ENCODE data around the gene STMN3. TPM values are rescaled to one million over a fixed set of nuclear protein-coding genes. Genes with fewer than 3 reads are reported as not detected.
A peak's percentile ranks its signal among the peaks of the same experiment; 100 is the strongest.

Gene STMN3
- total RNA-seq, 1 experiment from 2014 or later = 27.9 TPM

DNA sequence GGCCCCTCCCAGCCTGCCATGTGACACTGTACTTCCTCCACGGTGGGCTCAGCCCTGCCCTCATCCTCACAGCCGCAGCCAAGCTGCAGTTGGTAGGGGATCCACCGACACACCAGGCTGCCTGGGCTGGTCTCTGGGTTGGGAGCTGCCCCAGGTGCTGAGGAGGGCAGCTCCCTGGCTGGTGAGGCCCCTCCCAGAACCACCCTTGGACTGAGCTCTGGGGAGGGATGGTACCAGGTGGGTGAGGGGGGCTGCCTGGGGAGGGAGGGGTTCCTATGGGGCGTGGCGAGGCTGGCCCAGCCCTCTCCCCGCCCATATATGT lies 43.0 kb upstream of the STMN3 start:
- Mint-ChIP-seq H3K27ac (ENCODE audit: unreplicated experiment) (peak overlapping the region; percentile 94), H3K4me1 (ENCODE audit: low read depth, unreplicated experiment) (peaks cover 11% of the 10 kb centered on the region), H3K27me3 (ENCODE audit: insufficient read depth, unreplicated experiment) (peaks cover 2% of the 10 kb centered on the region), H3K9me3 (ENCODE audit: unreplicated experiment) (no peaks in the 10 kb centered on the region), H3K4me3 (ENCODE audit: unreplicated experiment) (peak overlapping the region; percentile 66), H3K36me3 (ENCODE audit: insufficient read depth, unreplicated experiment) (peaks cover 100% of the 10 kb centered on the region)
- no TSS peak for BruUV-seq (replicated peaks)
- ChIA-PET POLR2A (interaction anchor here (1.7 kb wide), 1 partner anchor 12 kb away, joined by 7 read pairs; the partner anchor contains the start of genes ARFRP1 and ZGPAT), CTCF (interaction anchor here (1.0 to 1.4 kb wide), 2 partner anchors 12 to 157 kb away, joined by 3 to 4 read pairs; partner anchors contain the start of genes ARFRP1 and ZGPAT)
- intact Hi-C loops (cut with micrococcal nuclease; ENCODE audit: unreplicated experiment) = no loop called here
- Histone ChIP-seq H3K4me3 (ENCODE audit: low read depth, low read length) (no peak overlapping the region), H3K4me1 (peaks cover 26% of the 10 kb centered on the region), H3K9me3 (peaks cover 3% of the 10 kb centered on the region; the same call in 1 of the 2 replicates), H3K27me3 (replicated peaks; ENCODE audit: control insufficient read depth, insufficient read depth, low read length) (no peaks in the 10 kb centered on the region), H3K36me3 (ENCODE audit: control insufficient read depth, insufficient read depth, low read length) (no peaks in the 10 kb centered on the region; the same call in 1 of the 2 replicates)
- TF ChIP-seq, protein P1, sequence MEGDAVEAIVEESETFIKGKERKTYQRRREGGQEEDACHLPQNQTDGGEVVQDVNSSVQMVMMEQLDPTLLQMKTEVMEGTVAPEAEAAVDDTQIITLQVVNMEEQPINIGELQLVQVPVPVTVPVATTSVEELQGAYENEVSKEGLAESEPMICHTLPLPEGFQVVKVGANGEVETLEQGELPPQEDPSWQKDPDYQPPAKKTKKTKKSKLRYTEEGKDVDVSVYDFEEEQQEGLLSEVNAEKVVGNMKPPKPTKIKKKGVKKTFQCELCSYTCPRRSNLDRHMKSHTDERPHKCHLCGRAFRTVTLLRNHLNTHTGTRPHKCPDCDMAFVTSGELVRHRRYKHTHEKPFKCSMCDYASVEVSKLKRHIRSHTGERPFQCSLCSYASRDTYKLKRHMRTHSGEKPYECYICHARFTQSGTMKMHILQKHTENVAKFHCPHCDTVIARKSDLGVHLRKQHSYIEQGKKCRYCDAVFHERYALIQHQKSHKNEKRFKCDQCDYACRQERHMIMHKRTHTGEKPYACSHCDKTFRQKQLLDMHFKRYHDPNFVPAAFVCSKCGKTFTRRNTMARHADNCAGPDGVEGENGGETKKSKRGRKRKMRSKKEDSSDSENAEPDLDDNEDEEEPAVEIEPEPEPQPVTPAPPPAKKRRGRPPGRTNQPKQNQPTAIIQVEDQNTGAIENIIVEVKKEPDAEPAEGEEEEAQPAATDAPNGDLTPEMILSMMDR (IDR thresholded peaks at IDR 0.05; ENCODE audit: insufficient read depth in 1 of 2, low read depth in 1 of 2, low read length in 1 of 2, severe bottlenecking in 1 of 2, unreplicated experiment in 1 of 2) = no peak
- DNase-seq = peak in 1 of 2 experiments; percentile 78

DNA sequence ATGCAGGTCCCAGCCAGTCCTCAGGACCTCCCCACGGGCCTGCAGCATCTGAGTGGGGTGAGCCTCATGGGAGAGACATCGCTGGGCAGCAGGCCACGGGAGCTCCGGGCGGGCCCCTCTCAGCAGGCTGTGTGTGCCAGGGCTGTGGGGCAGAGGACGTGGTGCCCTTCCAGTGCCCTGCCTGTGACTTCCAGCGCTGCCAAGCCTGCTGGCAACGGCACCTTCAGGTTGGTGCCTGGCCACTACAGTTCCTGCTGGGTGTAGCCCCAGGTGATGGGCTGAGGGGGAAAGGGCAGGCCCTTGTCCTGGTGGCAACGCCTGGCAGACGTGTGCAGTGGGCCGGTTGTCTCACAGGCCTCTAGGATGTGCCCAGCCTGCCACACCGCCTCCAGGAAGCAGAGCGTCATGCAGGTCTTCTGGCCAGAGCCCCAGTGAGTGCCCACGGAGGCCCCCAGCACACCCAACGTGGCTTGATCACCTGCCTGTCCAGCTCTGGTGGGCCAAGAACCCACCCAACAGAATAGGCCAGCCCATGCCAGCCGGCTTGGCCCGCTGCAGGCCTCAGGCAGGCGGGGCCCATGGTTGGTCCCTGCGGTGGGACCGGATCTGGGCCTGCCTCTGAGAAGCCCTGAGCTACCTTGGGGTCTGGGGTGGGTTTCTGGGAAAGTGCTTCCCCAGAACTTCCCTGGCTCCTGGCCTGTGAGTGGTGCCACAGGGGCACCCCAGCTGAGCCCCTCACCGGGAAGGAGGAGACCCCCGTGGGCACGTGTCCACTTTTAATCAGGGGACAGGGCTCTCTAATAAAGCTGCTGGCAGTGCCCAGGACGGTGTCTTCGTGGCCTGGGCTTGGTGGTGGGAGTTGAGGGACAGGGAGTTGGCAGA lies 42.4 kb upstream of the STMN3 start:
- TF ChIP-seq, protein P1 (IDR thresholded peaks at IDR 0.05; ENCODE audit: insufficient read depth in 1 of 2, low read depth in 1 of 2, low read length in 1 of 2, severe bottlenecking in 1 of 2, unreplicated experiment in 1 of 2) = no peak
- CTCF ChIA-PET = interaction anchor here (1.0 to 1.4 kb wide), 2 partner anchors 12 to 156 kb away, joined by 3 to 4 read pairs; partner anchors contain the start of genes ARFRP1 and ZGPAT
- intact Hi-C loops (cut with micrococcal nuclease; ENCODE audit: unreplicated experiment) = no loop called here
- Histone ChIP-seq H3K9me3 (peaks cover 3% of the 10 kb centered on the region; the same call in 1 of the 2 replicates), H3K4me1 (peaks cover 26% of the 10 kb centered on the region), H3K4me3 (ENCODE audit: low read depth, low read length) (no peak overlapping the region), H3K36me3 (ENCODE audit: control insufficient read depth, insufficient read depth, low read length) (no peaks in the 10 kb centered on the region; the same call in 1 of the 2 replicates), H3K27me3 (replicated peaks; ENCODE audit: control insufficient read depth, insufficient read depth, low read length) (no peaks in the 10 kb centered on the region)
- DNase-seq = peak; percentile 39 to 45
- peaks cover 2% of the 10 kb centered on the region for H3K27me3 Mint-ChIP-seq (ENCODE audit: insufficient read depth, unreplicated experiment)
- POLR2A ChIA-PET = interaction anchor here (1.7 kb wide), 1 partner anchor 13 kb away, joined by 7 read pairs; the partner anchor contains the start of genes ARFRP1 and ZGPAT
- BruUV-seq (replicated peaks) = no TSS peak
- no peaks in the 10 kb centered on the region for H3K9me3 Mint-ChIP-seq (ENCODE audit: unreplicated experiment)
- peak overlapping the region; percentile 94 for H3K27ac Mint-ChIP-seq (ENCODE audit: unreplicated experiment)
- H3K4me3 Mint-ChIP-seq (ENCODE audit: unreplicated experiment) = peak overlapping the region; percentile 66
- H3K4me1 Mint-ChIP-seq (ENCODE audit: low read depth, unreplicated experiment) = peaks cover 11% of the 10 kb centered on the region
- H3K36me3 Mint-ChIP-seq (ENCODE audit: insufficient read depth, unreplicated experiment) = peaks cover 97% of the 10 kb centered on the region

DNA sequence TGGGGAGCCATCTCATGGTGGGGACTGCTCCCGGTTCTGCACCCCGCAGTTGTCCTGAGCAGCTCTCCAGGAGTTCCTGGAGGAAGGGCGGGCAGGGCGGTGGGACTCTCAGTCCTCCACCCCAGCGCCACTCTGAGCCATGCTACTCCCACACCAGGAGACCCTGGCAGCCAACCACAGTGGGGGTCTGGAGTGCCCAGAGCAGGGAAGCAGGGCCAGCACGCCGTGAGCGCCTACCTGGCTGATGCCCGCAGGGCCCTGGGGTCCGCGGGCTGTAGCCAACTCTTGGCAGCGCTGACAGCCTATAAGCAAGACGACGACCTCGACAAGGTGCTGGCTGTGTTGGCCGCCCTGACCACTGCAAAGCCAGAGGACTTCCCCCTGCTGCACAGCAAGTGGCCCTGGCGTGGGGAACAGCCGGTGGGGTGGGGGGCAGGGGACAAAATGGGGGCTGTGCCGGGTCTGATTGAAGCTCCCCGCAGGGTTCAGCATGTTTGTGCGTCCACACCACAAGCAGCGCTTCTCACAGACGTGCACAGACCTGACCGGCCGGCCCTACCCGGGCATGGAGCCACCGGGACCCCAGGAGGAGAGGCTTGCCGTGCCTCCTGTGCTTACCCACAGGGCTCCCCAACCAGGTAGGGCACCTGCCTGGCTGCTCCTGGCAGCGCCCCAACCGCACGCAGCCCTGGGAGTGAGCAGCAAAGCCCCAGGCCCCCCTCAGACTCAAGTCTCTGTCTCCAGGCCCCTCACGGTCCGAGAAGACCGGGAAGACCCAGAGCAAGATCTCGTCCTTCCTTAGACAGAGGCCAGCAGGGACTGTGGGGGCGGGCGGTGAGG lies 41.6 kb upstream of the STMN3 start:
- peak overlapping the region; percentile 94 for H3K27ac Mint-ChIP-seq (ENCODE audit: unreplicated experiment)
- H3K36me3 ChIP-seq (ENCODE audit: control insufficient read depth, insufficient read depth, low read length) = no peaks in the 10 kb centered on the region; the same call in 1 of the 2 replicates
- H3K4me3 ChIP-seq (ENCODE audit: low read depth, low read length) = no peak overlapping the region
- H3K9me3 ChIP-seq = peaks cover 3% of the 10 kb centered on the region; the same call in 1 of the 2 replicates
- peak overlapping the region; percentile 40 for H3K4me3 Mint-ChIP-seq (ENCODE audit: unreplicated experiment)
- BruUV-seq (replicated peaks) = no TSS peak
- H3K36me3 Mint-ChIP-seq (ENCODE audit: insufficient read depth, unreplicated experiment) = peaks cover 93% of the 10 kb centered on the region
- H3K4me1 Mint-ChIP-seq (ENCODE audit: low read depth, unreplicated experiment) = peaks cover 11% of the 10 kb centered on the region
- H3K9me3 Mint-ChIP-seq (ENCODE audit: unreplicated experiment) = no peaks in the 10 kb centered on the region
- no peaks in the 10 kb centered on the region for H3K27me3 ChIP-seq (replicated peaks; ENCODE audit: control insufficient read depth, insufficient read depth, low read length)
- POLR2A ChIA-PET = no interaction called here
- intact Hi-C loops (cut with micrococcal nuclease; ENCODE audit: unreplicated experiment) = loop anchor here (5.0 kb wide), 1 partner anchor 158 kb away; the partner anchor contains the start of gene PTK6
- peak; percentile 25 to 58 for DNase-seq
- H3K27me3 Mint-ChIP-seq (ENCODE audit: insufficient read depth, unreplicated experiment) = peaks cover 2% of the 10 kb centered on the region
- TF ChIP-seq, protein P1 (IDR thresholded peaks at IDR 0.05; ENCODE audit: insufficient read depth in 1 of 2, low read depth in 1 of 2, low read length in 1 of 2, severe bottlenecking in 1 of 2, unreplicated experiment in 1 of 2) = no peak
- CTCF ChIA-PET = interaction anchor here (0.7 kb wide), 1 partner anchor 134 kb away, joined by 6 read pairs; no protein-coding TSS in a partner anchor
- H3K4me1 ChIP-seq = peaks cover 25% of the 10 kb centered on the region

Data from Caco-2 (cell line).